H9 (cell line): Measurements from ENCODE around the gene KRTDAP. TPM values are rescaled to one million over a fixed set of nuclear protein-coding genes. Genes with fewer than 3 reads are reported as not detected.

Experiments
- DNase-seq: peaks from one replicate; pipeline ENCODE4 v3.0.0-alpha.2; 2017
- H2AFZ ChIP-seq: one replicate; pipeline ENCODE4 v1.6.1; 2013; ENCODE audit warnings: mild to moderate bottlenecking, low read length, control low read depth, moderate library complexity
- H2AK5ac ChIP-seq: 2 replicates; pipeline ENCODE4 v1.6.1; 2013; ENCODE audit warnings: low read length, control low read depth, mixed read lengths; ENCODE audit not compliant: insufficient read length
- H2BK120ac ChIP-seq: one replicate; pipeline ENCODE4 v1.6.1; 2013; ENCODE audit warnings: low read depth, mild to moderate bottlenecking, low read length, control low read depth, inconsistent platforms; ENCODE audit not compliant: poor library complexity, severe bottlenecking
- H2BK12ac ChIP-seq: 2 replicates; pipeline ENCODE4 v1.6.1; 2013; ENCODE audit warnings: low read length, control low read depth, mixed read lengths, low read depth; ENCODE audit not compliant: insufficient read length
- H2BK15ac ChIP-seq: 2 replicates; pipeline ENCODE4 v1.6.1; 2013; ENCODE audit warnings: low read depth, low read length, control low read depth
- H2BK20ac ChIP-seq: one replicate; pipeline ENCODE4 v1.6.1; 2013; ENCODE audit warnings: low read depth, mild to moderate bottlenecking, low read length, control low read depth, inconsistent platforms; ENCODE audit not compliant: poor library complexity, severe bottlenecking
- H2BK5ac ChIP-seq: 2 replicates; pipeline ENCODE4 v1.6.1; 2013; ENCODE audit warnings: low read length, control low read depth, mixed read lengths; ENCODE audit not compliant: insufficient read length
- H3K14ac ChIP-seq: 2 replicates; pipeline ENCODE4 v1.6.1; 2013; ENCODE audit warnings: low read length, control low read depth; ENCODE audit not compliant: insufficient read depth
- H3K18ac ChIP-seq: 2 replicates; pipeline ENCODE4 v1.6.1; 2013; ENCODE audit warnings: low read depth, mild to moderate bottlenecking, mixed read lengths, low read length, control low read depth; ENCODE audit not compliant: insufficient read length
- H3K23ac ChIP-seq: 2 replicates; pipeline ENCODE4 v1.6.1; 2013; ENCODE audit warnings: low read length, control low read depth, mixed read lengths, low read depth; ENCODE audit not compliant: insufficient read length
- H3K23me2 ChIP-seq: 2 replicates; pipeline ENCODE4 v1.6.1; 2013; ENCODE audit warnings: low read depth, mild to moderate bottlenecking, mixed read lengths, low read length, control low read depth; ENCODE audit not compliant: insufficient read length, poor library complexity, severe bottlenecking
- H3K27ac ChIP-seq: 2 replicates; pipeline ENCODE4 v1.5.1; 2013; ENCODE audit warnings: low read length, control low read depth, mixed read lengths, low read depth; ENCODE audit not compliant: insufficient read length
- H3K27me3 ChIP-seq: 2 replicates; pipeline ENCODE4 v1.6.1; 2013; ENCODE audit warnings: low read length, control low read depth, inconsistent platforms; ENCODE audit not compliant: insufficient read depth
- H3K4ac ChIP-seq: 2 replicates; pipeline ENCODE4 v1.6.1; 2013; ENCODE audit warnings: low read depth, mild to moderate bottlenecking, control low read depth, inconsistent platforms, low read length, moderate library complexity
- H3K4me1 ChIP-seq: 2 replicates; pipeline ENCODE4 v1.6.1; 2013; ENCODE audit warnings: low read length, control low read depth, inconsistent platforms; ENCODE audit not compliant: insufficient read depth
- H3K4me2 ChIP-seq: 2 replicates; pipeline ENCODE4 v1.6.1; 2013; ENCODE audit warnings: low read length, control low read depth, mixed read lengths; ENCODE audit not compliant: insufficient read length, insufficient read depth
- H3K56ac ChIP-seq: 2 replicates; pipeline ENCODE4 v1.6.1; 2013; ENCODE audit warnings: low read depth, mild to moderate bottlenecking, mixed read lengths, low read length, control low read depth; ENCODE audit not compliant: insufficient read length
- H3K79me1 ChIP-seq: 2 replicates; pipeline ENCODE4 v1.6.1; 2013; ENCODE audit warnings: low read depth, mild to moderate bottlenecking, moderate library complexity, low read length, control low read depth, inconsistent platforms; ENCODE audit not compliant: insufficient read depth, poor library complexity, severe bottlenecking
- H3K79me2 ChIP-seq: 2 replicates; pipeline ENCODE4 v1.6.1; 2013; ENCODE audit warnings: low read length, control low read depth, inconsistent platforms; ENCODE audit not compliant: insufficient read depth
- H3K9ac ChIP-seq: 2 replicates; pipeline ENCODE4 v1.6.1; 2013; ENCODE audit warnings: low read length, control low read depth, mixed read lengths; ENCODE audit not compliant: insufficient read length; ENCODE audit errors: extremely low read depth
- H3K9me3 ChIP-seq: one replicate; pipeline ENCODE4 v1.6.1; 2013; ENCODE audit warnings: low read depth, low read length, inconsistent platforms; ENCODE audit not compliant: control insufficient read depth
- H3T11ph ChIP-seq: one replicate; pipeline ENCODE4 v1.6.1; 2013; ENCODE audit warnings: mild to moderate bottlenecking, low read length, control low read depth, inconsistent platforms
- H4K20me1 ChIP-seq: one replicate; pipeline ENCODE4 v1.6.1; 2013; ENCODE audit not compliant: control insufficient read depth, insufficient read length, insufficient read depth
- H4K5ac ChIP-seq: 2 replicates; pipeline ENCODE4 v1.6.1; 2013; ENCODE audit warnings: low read depth, mild to moderate bottlenecking, mixed read lengths, low read length, control low read depth; ENCODE audit not compliant: insufficient read length
- H4K8ac ChIP-seq: replicated peaks from 2 replicates; pipeline ENCODE4 v1.6.1; 2013; ENCODE audit warnings: low read length, control low read depth, mixed read lengths, low read depth; ENCODE audit not compliant: insufficient read length
- H4K91ac ChIP-seq: 2 replicates; pipeline ENCODE4 v1.6.1; 2013; ENCODE audit warnings: low read depth, mild to moderate bottlenecking, moderate library complexity, mixed read lengths, low read length, control low read depth; ENCODE audit not compliant: insufficient read length
- H3K27ac Mint-ChIP-seq, 3 experiments: 2 replicates in 2 of 3; 3 replicates in 1 of 3; pipeline ENCODE4 v1.8.0; 2020 to 2021; ENCODE audit warnings: mixed read lengths in 3 of 3, mild to moderate bottlenecking in 1 of 3, moderate library complexity in 1 of 3
- H3K27me3 Mint-ChIP-seq: 2 replicates; pipeline ENCODE4 v1.8.0; 2021; ENCODE audit warnings: low read depth, mild to moderate bottlenecking, moderate library complexity, mixed read lengths
- H3K36me3 Mint-ChIP-seq, 3 experiments: 2 replicates in 2 of 3; 3 replicates in 1 of 3; pipeline ENCODE4 v1.8.0; 2020 to 2021; ENCODE audit warnings: low read depth in 3 of 3, mixed read lengths in 3 of 3; ENCODE audit not compliant: insufficient read depth in 1 of 3
- H3K4me1 Mint-ChIP-seq, 2 experiments: 2 replicates each; pipeline ENCODE4 v1.8.0; 2020; ENCODE audit warnings: mixed read lengths in 2 of 2
- H3K4me3 Mint-ChIP-seq, 2 experiments: 2 replicates in 1 of 2; 3 replicates in 1 of 2; pipeline ENCODE4 v1.8.0; 2020 to 2021; ENCODE audit warnings: mild to moderate bottlenecking in 2 of 2, mixed read lengths in 2 of 2, moderate library complexity in 1 of 2
- H3K9me3 Mint-ChIP-seq, 2 experiments: 2 replicates in 1 of 2; 3 replicates in 1 of 2; pipeline ENCODE4 v1.8.0; 2020; ENCODE audit warnings: mild to moderate bottlenecking in 2 of 2, mixed read lengths in 2 of 2, moderate library complexity in 1 of 2
- CTCF ChIP-seq: fragments of 200-600 bp; sonication (generic); conservative IDR thresholded peaks from 3 replicates; pipeline ENCODE4 v1.8.0; 2021; ENCODE audit warnings: antibody characterized with exemption, mild to moderate bottlenecking
- WGBS: extraction: QIAGEN DNeasy Blood & Tissue Kit; methylation state at CpG from one replicate; pipeline ENCODE4 v1.1.7; 2013; ENCODE audit warnings: missing lambda C conversion rate, low lambda C conversion rate, mixed read lengths; ENCODE audit not compliant: insufficient read length; ENCODE audit errors: extremely low coverage; 5-methylcytosine and 5-hydroxymethylcytosine counted together
- total RNA-seq: library from RNA; stranded (reverse); gene quantifications from 2 replicates; pipeline ENCODE4 v1.2.1, GENCODE V29; 2021

The KRTDAP gene
- total RNA-seq, 1 experiment from 2014 or later, result 0.87 TPM

- no peaks in the 10 kb centered on the region for H3K27me3 ChIP-seq
- H2AFZ ChIP-seq, result no peak overlapping the region
- no peak for DNase-seq
- no peak overlapping the region for H3K23ac ChIP-seq
- H3K9me3 ChIP-seq, result no peaks in the 10 kb centered on the region
- no peaks in the 10 kb centered on the region for H4K20me1 ChIP-seq
- H2BK15ac ChIP-seq, result no peak overlapping the region
- H3T11ph ChIP-seq, result no peak overlapping the region
- H3K79me1 ChIP-seq, result no peaks in the 10 kb centered on the region
- no peaks in the 10 kb centered on the region for H3K4me1 ChIP-seq
- H3K56ac ChIP-seq, result no peak overlapping the region
- H3K79me2 ChIP-seq, result no peaks in the 10 kb centered on the region
- no peak overlapping the region for H3K4me2 ChIP-seq
- H4K8ac ChIP-seq, result no peak overlapping the region
- no peak overlapping the region for H3K27ac Mint-ChIP-seq
- no peak overlapping the region for H2AK5ac ChIP-seq
- peaks cover 16% of the 10 kb centered on the region for H3K27me3 Mint-ChIP-seq
- no peak overlapping the region for H3K14ac ChIP-seq
- H2BK12ac ChIP-seq, result no peak overlapping the region
- no CpG with 5 or more reads among the region's 5 CpGs for WGBS
- H4K91ac ChIP-seq, result no peak overlapping the region
- TF ChIP-seq CTCF, result no peak
- no peak overlapping the region for H2BK5ac ChIP-seq
- H3K4me3 Mint-ChIP-seq, result no peak overlapping the region
- peaks cover 0 to 3% of the 10 kb centered on the region in 2 experiments; a peak in 1 of 4 replicates for H3K4me1 Mint-ChIP-seq
- H3K9ac ChIP-seq, result no peak overlapping the region
- H3K18ac ChIP-seq, result no peak overlapping the region
- H3K27ac ChIP-seq, result no peak overlapping the region
- H3K36me3 Mint-ChIP-seq, result no peaks in the 10 kb centered on the region
- H3K9me3 Mint-ChIP-seq, result no peaks in the 10 kb centered on the region
- H3K23me2 ChIP-seq, result no peaks in the 10 kb centered on the region
- H4K5ac ChIP-seq, result no peak overlapping the region
- no peak overlapping the region for H2BK120ac ChIP-seq
- no peak overlapping the region for H2BK20ac ChIP-seq
- H3K4ac ChIP-seq, result no peak overlapping the region
Measured at GRCh38 chr19:35483089-35483488, 7.2 kb downstream of the KRTDAP start.
